Breast epithelium (tissue), 4 donors: ENCODE measurements around the gene WWTR1. TPM values are rescaled to one million over a fixed set of nuclear protein-coding genes. Genes with fewer than 3 reads are reported as not detected.

ENCODE experiments used
- DNase-seq, 2 donors: peaks; one replicate each; pipeline ENCODE4 v3.0.0-alpha.2; 2019; ENCODE audit warnings: low spot score in 2 of 2
- H3K27ac ChIP-seq, 2 donors: fragments of 200-600 bp; sonication (generic) in 1 of 2; one replicate each; pipeline ENCODE4 v1.5.1; 2016 to 2019; ENCODE audit warnings: mild to moderate bottlenecking in 1 of 2
- H3K27me3 ChIP-seq, 2 donors: fragments of 200-600 bp; sonication (generic) in 1 of 2; one replicate each; pipeline versions ENCODE4 v1.5.1 to v1.6.0; 2017 to 2019; ENCODE audit warnings: control low read depth in 1 of 2, mild to moderate bottlenecking in 1 of 2
- H3K36me3 ChIP-seq: fragments of 200-600 bp; one replicate; pipeline ENCODE4 v1.5.1; 2019
- H3K4me1 ChIP-seq, 2 donors: fragments of 200-600 bp; sonication (generic); one replicate each; pipeline ENCODE4 v1.5.1; 2016 to 2019; ENCODE audit warnings: control low read depth in 1 of 2
- H3K4me3 ChIP-seq, 3 donors: fragments of 200-600 bp; sonication (generic); 1 replicate in 2 of 3; 2 replicates in 1 of 3; pipeline ENCODE4 v1.5.1; 2016 to 2019; ENCODE audit warnings: mild to moderate bottlenecking in 3 of 3, moderate library complexity in 2 of 3
- H3K9me3 ChIP-seq, 2 donors: fragments of 200-600 bp; sonication (generic) in 1 of 2; one replicate each; pipeline ENCODE4 v1.5.1; 2016 to 2019; ENCODE audit warnings: control low read depth in 1 of 2
- POLR2A ChIP-seq: fragments of 450-650 bp; IDR thresholded peaks from one replicate; pipeline ENCODE4 v1.6.1; 2016; ENCODE audit warnings: antibody characterized with exemption, mild to moderate bottlenecking, moderate library complexity
- POLR2AphosphoS5 ChIP-seq, 3 donors: sonication (generic); formaldehyde crosslinking; IDR thresholded peaks; one replicate each; pipeline ENCODE4 v1.6.1; 2017; ENCODE audit warnings: antibody characterized with exemption in 3 of 3
- intact Hi-C: fragments of 100-400 bp; cut with DNase I; formaldehyde crosslinking; loops from one replicate; pipeline ENCODE4 v1.15.1; 2023; ENCODE audit warnings: low total_unique reads
- total RNA-seq, 3 donors: library from RNA; depleted of rRNA; stranded (reverse); fragments of >200 nt; gene quantifications; one replicate each; pipeline ENCODE4 v1.1.0, GENCODE V29; 2016
- TF ChIP-seq, protein P1 (sequence below), 3 donors: fragments of 450-650 bp; IDR thresholded peaks; one replicate each; pipeline ENCODE4 v1.5.1; 2016 to 2017; ENCODE audit warnings: antibody characterized with exemption in 3 of 3, mild to moderate bottlenecking in 3 of 3, moderate library complexity in 3 of 3

Gene WWTR1
- total RNA-seq, 3 donors from 2014 or later = 53.6 to 98.2 (median 91.4) TPM

DNA sequence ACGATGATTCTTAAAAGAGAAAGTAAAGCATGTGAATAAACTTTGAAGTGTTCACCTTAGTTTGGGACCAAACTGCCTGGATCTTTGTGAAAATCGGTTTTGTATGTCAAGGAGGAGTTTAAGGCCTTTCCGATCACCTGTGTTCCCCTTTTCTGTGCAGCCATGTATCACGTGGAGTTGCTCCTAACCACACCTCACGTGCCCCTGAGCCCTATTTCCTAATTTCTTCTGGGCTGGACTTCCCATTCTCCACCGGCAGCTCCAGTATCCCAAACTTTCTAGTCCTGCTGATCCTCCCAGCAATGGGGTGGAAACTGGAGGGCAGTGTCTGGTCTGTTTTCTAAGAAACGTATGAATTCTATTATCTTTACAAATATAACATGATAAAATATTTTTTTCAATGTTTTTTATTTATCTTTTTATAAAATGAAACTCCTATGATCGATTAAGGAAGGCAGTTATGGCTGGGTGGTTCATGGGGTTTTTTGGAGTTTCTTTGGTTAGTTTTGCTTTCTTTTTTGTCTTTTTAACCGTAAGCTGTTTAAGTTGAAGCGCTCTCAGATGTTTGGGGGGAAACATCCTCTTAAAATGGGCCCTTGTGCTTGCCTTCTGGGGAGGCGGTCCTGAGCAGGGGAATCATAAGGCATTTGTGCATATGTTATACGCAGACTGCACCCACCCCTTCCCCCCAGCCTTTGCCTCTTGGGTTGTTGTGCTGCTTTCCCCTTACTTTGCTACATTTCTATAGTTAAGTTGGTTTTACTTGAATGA is 43.6 kb upstream of the WWTR1 start:
- no peak for DNase-seq
- Histone ChIP-seq H3K27ac (peak overlapping the region in 1 of 2 donors; percentile 35), H3K4me3 (no peak overlapping the region), H3K36me3 (no peaks in the 10 kb centered on the region), H3K27me3 (no peaks in the 10 kb centered on the region), H3K9me3 (peaks cover 9 to 15% of the 10 kb centered on the region in 2 donors), H3K4me1 (no peaks in the 10 kb centered on the region)
- intact Hi-C loops = no loop called here
- TF ChIP-seq, protein P1, sequence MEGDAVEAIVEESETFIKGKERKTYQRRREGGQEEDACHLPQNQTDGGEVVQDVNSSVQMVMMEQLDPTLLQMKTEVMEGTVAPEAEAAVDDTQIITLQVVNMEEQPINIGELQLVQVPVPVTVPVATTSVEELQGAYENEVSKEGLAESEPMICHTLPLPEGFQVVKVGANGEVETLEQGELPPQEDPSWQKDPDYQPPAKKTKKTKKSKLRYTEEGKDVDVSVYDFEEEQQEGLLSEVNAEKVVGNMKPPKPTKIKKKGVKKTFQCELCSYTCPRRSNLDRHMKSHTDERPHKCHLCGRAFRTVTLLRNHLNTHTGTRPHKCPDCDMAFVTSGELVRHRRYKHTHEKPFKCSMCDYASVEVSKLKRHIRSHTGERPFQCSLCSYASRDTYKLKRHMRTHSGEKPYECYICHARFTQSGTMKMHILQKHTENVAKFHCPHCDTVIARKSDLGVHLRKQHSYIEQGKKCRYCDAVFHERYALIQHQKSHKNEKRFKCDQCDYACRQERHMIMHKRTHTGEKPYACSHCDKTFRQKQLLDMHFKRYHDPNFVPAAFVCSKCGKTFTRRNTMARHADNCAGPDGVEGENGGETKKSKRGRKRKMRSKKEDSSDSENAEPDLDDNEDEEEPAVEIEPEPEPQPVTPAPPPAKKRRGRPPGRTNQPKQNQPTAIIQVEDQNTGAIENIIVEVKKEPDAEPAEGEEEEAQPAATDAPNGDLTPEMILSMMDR (IDR thresholded peaks at IDR 0.05) = no peak

DNA sequence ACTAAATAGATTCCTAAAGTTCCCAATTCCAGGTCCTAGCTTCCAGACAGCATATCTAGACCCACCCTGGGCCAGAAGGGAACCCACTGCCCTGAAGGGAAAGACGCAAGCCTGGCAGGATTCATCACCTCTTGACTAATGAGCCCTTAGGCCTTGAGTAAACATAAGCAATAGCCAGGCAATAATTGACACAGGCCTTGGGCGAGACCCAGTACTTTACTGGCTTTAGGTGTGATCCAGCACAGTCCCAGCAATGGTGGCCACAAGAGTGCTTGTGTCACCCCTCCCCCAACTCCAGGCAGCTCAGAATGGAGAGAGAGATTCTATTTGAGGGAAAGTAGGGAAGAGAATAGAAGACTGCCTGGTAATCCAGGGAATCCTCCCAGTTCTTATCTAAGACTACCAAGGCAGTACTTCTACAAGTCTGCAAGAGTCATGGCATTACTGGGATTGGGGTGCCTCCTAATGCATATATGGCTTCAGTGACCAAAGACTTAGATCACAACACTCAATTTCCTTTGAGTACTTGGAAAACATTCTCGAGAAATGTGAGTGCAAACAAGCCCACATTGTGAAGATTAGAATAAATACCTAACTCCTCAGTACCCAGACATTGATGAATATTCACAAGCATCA is 30.4 kb upstream of the WWTR1 start:
- DNase-seq = no peak
- intact Hi-C loops = no loop called here
- H3K36me3 ChIP-seq = no peaks in the 10 kb centered on the region
- H3K9me3 ChIP-seq = no peaks in the 10 kb centered on the region
- no peaks in the 10 kb centered on the region for H3K27me3 ChIP-seq
- TF ChIP-seq, protein P1 (IDR thresholded peaks at IDR 0.05) = no peak
- TF ChIP-seq POLR2A = no peak
- TF ChIP-seq POLR2AphosphoS5 (IDR thresholded peaks at IDR 0.05) = no peak
- no peaks in the 10 kb centered on the region for H3K4me1 ChIP-seq
- no peak overlapping the region for H3K4me3 ChIP-seq
- no peak overlapping the region for H3K27ac ChIP-seq

DNA sequence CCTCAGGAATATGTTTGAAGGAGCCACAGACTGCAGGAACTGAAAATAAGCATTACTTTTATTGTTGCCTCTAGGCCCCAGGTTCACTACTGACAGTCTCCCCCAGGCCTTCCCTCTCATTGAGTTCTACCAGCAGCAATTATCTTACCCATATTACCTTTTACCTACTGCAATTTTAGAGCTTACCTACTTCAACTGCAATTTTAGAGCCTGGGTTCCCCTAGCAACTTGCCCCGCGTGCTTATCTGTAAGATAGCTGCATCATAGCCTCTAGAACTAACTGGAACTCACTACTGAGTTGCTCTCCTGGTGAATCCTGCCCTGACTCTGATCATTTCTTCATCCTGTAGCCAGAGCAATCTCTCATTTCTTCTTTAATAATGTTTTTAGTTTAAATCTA is 29.2 kb upstream of the WWTR1 start:
- Histone ChIP-seq H3K4me1 (no peaks in the 10 kb centered on the region), H3K9me3 (no peaks in the 10 kb centered on the region), H3K36me3 (no peaks in the 10 kb centered on the region), H3K27me3 (no peaks in the 10 kb centered on the region), H3K27ac (no peak overlapping the region), H3K4me3 (no peak overlapping the region)
- DNase-seq = no peak
- intact Hi-C loops = no loop called here
- no peak for TF ChIP-seq POLR2AphosphoS5 (IDR thresholded peaks at IDR 0.05)
- TF ChIP-seq, protein P1 (IDR thresholded peaks at IDR 0.05) = no peak
- TF ChIP-seq POLR2A = no peak

DNA sequence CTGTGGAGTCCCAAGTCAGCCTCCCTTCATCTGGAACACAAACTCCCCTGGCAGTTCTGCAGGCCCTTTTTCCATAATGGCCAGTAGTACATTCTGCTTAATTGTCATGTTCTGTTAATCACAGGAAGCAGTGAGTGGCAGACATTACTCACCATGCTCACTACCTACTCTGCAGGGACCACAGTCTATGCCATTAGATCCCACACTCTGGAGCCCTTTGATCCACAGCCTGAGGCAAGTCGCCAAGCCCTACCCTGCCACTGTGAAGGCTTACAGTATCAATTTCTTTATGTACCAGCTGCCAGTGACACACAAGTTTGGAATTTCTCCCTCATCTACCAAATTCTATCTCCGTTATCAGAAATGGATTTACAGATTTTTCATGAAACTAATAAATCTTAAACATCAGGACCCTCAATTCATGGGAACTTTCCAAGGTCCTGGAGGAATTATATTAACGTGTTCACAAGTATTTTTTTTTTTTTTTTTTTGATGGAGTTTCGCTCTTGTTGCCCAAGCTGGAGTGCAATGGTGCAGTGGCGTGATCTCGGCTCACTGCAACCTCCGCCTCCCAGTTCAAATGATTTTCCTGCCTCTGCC is 20.6 kb upstream of the WWTR1 start:
- intact Hi-C loops = no loop called here
- Histone ChIP-seq H3K27ac (no peak overlapping the region), H3K4me1 (no peaks in the 10 kb centered on the region), H3K4me3 (no peak overlapping the region), H3K36me3 (no peaks in the 10 kb centered on the region), H3K9me3 (no peaks in the 10 kb centered on the region), H3K27me3 (no peaks in the 10 kb centered on the region)
- TF ChIP-seq, protein P1 (IDR thresholded peaks at IDR 0.05) = no peak
- TF ChIP-seq POLR2A = no peak
- TF ChIP-seq POLR2AphosphoS5 (IDR thresholded peaks at IDR 0.05) = no peak
- DNase-seq = no peak

DNA sequence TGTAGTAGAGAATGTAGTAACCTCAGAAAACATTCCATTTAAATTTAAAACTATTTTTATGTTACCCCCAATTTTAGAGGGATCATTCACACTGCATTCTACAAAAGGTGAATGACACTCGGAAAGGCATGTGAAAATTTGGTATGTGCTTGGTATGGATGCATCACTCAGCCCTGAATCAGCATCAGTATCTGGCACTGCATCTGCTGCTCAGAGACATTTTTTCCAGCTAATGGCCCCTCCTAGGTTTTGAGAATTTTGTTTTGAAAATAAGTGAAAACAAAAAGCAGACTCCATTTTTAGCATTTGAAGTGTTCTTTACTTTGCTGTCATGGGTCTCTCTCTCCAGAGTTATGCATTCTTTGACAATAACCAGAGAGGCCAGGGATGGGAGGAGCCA is 15.6 kb upstream of the WWTR1 start:
- Histone ChIP-seq H3K36me3 (no peaks in the 10 kb centered on the region), H3K27ac (no peak overlapping the region), H3K27me3 (no peaks in the 10 kb centered on the region), H3K4me3 (no peak overlapping the region), H3K4me1 (no peaks in the 10 kb centered on the region), H3K9me3 (no peaks in the 10 kb centered on the region)
- intact Hi-C loops = no loop called here
- no peak for TF ChIP-seq POLR2A
- TF ChIP-seq, protein P1 (IDR thresholded peaks at IDR 0.05) = no peak
- TF ChIP-seq POLR2AphosphoS5 (IDR thresholded peaks at IDR 0.05) = no peak
- DNase-seq = no peak
